WTC11 (cell line): Measurements from ENCODE around the gene PHRF1.

Source experiments
- AR ChIP-seq: fragments of 250-450 bp; sonication (Bioruptor Pico); IDR thresholded peaks from 2 replicates; pipeline ENCODE4 v1.9.0; 2021; ENCODE audit warnings: mild to moderate bottlenecking
- ATF1 ChIP-seq: sonication (generic); formaldehyde crosslinking; IDR thresholded peaks from 2 replicates; pipeline ENCODE4 v1.8.1; 2023; ENCODE audit warnings: mild to moderate bottlenecking, moderate library complexity, missing genetic modification reagents
- CTCF ChIP-seq: fragments of 200-600 bp; IDR thresholded peaks from 2 replicates; pipeline ENCODE4 v1.8.0; 2022; ENCODE audit warnings: antibody characterized with exemption
- ETV6 ChIP-seq: sonication (generic); formaldehyde crosslinking; IDR thresholded peaks from 2 replicates; pipeline ENCODE4 v1.8.1; 2022; ENCODE audit warnings: mild to moderate bottlenecking, missing genetic modification reagents
- JUN ChIP-seq: sonication (generic); formaldehyde crosslinking; IDR thresholded peaks from 2 replicates; pipeline ENCODE4 v1.8.0; 2023; ENCODE audit warnings: mild to moderate bottlenecking, missing genetic modification reagents
- MXD4 ChIP-seq: fragments of 250-450 bp; sonication (Bioruptor Pico); IDR thresholded peaks from 2 replicates; pipeline ENCODE4 v1.8.0; 2021; ENCODE audit warnings: mild to moderate bottlenecking, moderate library complexity, borderline replicate concordance
- NR2C2 ChIP-seq: sonication (generic); formaldehyde crosslinking; IDR thresholded peaks from 2 replicates; pipeline ENCODE4 v1.8.0; 2022; ENCODE audit warnings: mild to moderate bottlenecking, missing genetic modification reagents
- SP1 ChIP-seq: sonication (generic); formaldehyde crosslinking; conservative IDR thresholded peaks from 2 replicates; pipeline ENCODE4 v1.8.1; 2022; ENCODE audit warnings: missing genetic modification reagents
- TCF7 ChIP-seq: sonication (generic); formaldehyde crosslinking; IDR thresholded peaks from 2 replicates; pipeline ENCODE4 v1.8.0; 2022; ENCODE audit warnings: mild to moderate bottlenecking, low read depth, missing genetic modification reagents, moderate library complexity
- TEAD1 ChIP-seq: sonication (generic); formaldehyde crosslinking; IDR thresholded peaks from 2 replicates; pipeline ENCODE4 v1.8.0; 2022; ENCODE audit warnings: mild to moderate bottlenecking, missing genetic modification reagents
- ZMAT4 ChIP-seq: fragments of 250-450 bp; sonication (Bioruptor Pico); IDR thresholded peaks from 2 replicates; pipeline ENCODE4 v1.9.0; 2021; ENCODE audit warnings: mild to moderate bottlenecking
- ZNF138 ChIP-seq: sonication (generic); formaldehyde crosslinking; conservative IDR thresholded peaks from 2 replicates; pipeline ENCODE4 v1.8.1; 2022; ENCODE audit warnings: mild to moderate bottlenecking, moderate library complexity, missing genetic modification reagents
- ZNF512 ChIP-seq: sonication (generic); formaldehyde crosslinking; IDR thresholded peaks from 2 replicates; pipeline ENCODE4 v1.8.1; 2022; ENCODE audit warnings: missing genetic modification reagents, borderline replicate concordance
- ZSCAN18 ChIP-seq: fragments of 250-450 bp; sonication (Bioruptor Pico); IDR thresholded peaks from 2 replicates; pipeline ENCODE4 v2.1.2; 2022; ENCODE audit warnings: mild to moderate bottlenecking, moderate library complexity

GRCh38 chr11:559712-560304 lies 16.5 kb upstream of the PHRF1 start:
- no peak for TF ChIP-seq ATF1 (CRISPR knock-in tag)
- TF ChIP-seq CTCF: no peak
- TF ChIP-seq JUN: no peak
- no peak for TF ChIP-seq ZSCAN18 (CRISPR knock-in tag)
- no peak for TF ChIP-seq SP1
- TF ChIP-seq ZNF512 (CRISPR knock-in tag): no peak
- TF ChIP-seq ETV6 (CRISPR knock-in tag): no peak
- no peak for TF ChIP-seq AR
- TF ChIP-seq NR2C2: no peak
- TF ChIP-seq TEAD1: no peak
- no peak for TF ChIP-seq ZMAT4 (CRISPR knock-in tag)
- TF ChIP-seq TCF7 (CRISPR knock-in tag): no peak
- no peak for TF ChIP-seq ZNF138 (CRISPR knock-in tag)
- no peak for TF ChIP-seq MXD4 (CRISPR knock-in tag)
